ENCODE data around the gene HBB.

DNA sequence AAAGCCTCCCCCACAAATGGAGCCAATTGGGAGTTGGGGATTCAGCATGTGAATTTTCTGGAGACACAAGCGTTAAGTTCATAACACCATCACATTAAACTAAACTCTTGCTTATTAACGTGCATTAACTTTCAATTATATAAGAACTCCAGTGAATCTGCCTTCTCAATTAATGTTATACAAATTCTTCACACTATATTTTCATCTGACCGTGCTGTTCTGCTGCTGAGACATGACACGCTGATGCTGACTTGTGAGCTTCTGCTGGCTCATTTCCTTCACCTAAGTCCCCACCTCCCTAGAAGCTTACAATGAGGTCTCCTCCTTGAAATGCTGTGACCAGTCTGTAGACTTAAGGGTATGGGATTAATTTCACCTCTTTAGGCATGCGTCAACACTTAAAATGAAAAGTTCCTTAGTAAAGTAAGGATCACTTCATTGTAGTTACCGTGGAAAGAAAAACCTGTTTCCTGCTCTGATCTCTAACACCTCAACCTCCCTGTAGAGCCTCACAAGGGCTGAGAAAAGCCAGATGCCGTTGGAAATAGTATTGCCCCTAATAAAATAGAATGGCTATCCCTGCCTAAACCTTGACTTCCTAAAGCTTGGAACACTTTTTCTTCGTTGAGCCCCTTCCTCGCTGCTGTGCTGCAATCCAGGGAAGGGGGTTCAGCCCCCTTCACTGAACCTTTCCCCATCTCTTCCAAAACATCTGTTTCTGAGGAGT lies 25.5 kb upstream of the HBB start:
- TF ChIP-seq POLR2A (IDR thresholded peaks at IDR 0.05): no peak
- TF ChIP-seq, protein P1, sequence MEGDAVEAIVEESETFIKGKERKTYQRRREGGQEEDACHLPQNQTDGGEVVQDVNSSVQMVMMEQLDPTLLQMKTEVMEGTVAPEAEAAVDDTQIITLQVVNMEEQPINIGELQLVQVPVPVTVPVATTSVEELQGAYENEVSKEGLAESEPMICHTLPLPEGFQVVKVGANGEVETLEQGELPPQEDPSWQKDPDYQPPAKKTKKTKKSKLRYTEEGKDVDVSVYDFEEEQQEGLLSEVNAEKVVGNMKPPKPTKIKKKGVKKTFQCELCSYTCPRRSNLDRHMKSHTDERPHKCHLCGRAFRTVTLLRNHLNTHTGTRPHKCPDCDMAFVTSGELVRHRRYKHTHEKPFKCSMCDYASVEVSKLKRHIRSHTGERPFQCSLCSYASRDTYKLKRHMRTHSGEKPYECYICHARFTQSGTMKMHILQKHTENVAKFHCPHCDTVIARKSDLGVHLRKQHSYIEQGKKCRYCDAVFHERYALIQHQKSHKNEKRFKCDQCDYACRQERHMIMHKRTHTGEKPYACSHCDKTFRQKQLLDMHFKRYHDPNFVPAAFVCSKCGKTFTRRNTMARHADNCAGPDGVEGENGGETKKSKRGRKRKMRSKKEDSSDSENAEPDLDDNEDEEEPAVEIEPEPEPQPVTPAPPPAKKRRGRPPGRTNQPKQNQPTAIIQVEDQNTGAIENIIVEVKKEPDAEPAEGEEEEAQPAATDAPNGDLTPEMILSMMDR (IDR thresholded peaks at IDR 0.05): no peak

All from thyroid gland (tissue), 4 donors.